ENCODE data around the gene KCTD4.

The KCTD4 gene

GRCh38 chr13:45162194-45162593 is 38.7 kb downstream of the KCTD4 start:
- Histone ChIP-seq H3K36me3 (replicated peaks; ENCODE audit: insufficient read depth, low read length) (no peaks in the 10 kb centered on the region), H3K4me3 (ENCODE audit: low read length) (no peak overlapping the region), H4K20me1 (ENCODE audit: insufficient read depth, low read length) (no peaks in the 10 kb centered on the region), H3K79me2 (ENCODE audit: low read length) (no peaks in the 10 kb centered on the region; the same call in 1 of the 2 replicates), H3K4me2 (ENCODE audit: low read depth, low read length) (no peak overlapping the region), H3F3A (ENCODE audit: insufficient read depth, low read length) (0 out of 2 replicates have a peak, but pooled peaks cover 3% of the 10 kb centered on the region), H3K27me3 (replicated peaks; ENCODE audit: insufficient read depth, low read length) (no peaks in the 10 kb centered on the region), H3K4me1 (ENCODE audit: low read length) (no peaks in the 10 kb centered on the region; the same call in 1 of the 2 replicates), H3K9me3 (replicated peaks; ENCODE audit: insufficient read depth, low read length) (no peaks in the 10 kb centered on the region), H2AFZ (ENCODE audit: low read length) (no peak overlapping the region), H3K27ac (ENCODE audit: low read length) (no peak overlapping the region), H3K9me2 (replicated peaks; ENCODE audit: insufficient read depth, low read length) (no peaks in the 10 kb centered on the region), H3K9ac (ENCODE audit: low read length) (no peak overlapping the region)
- TF ChIP-seq CTCF (IDR thresholded peaks at IDR 0.05; ENCODE audit: low read length) (no peak), EZH2 (optimal IDR thresholded peaks at IDR 0.05; ENCODE audit: low read depth, low read length) (no peak), EZH2phosphoT487 (IDR thresholded peaks at IDR 0.05; ENCODE audit: low read length) (no peak)
- DNase-seq: no peak

- H3K9me3 ChIP-seq (replicated peaks; ENCODE audit: insufficient read depth, low read length): no peaks in the 10 kb centered on the region
- H4K20me1 ChIP-seq (ENCODE audit: insufficient read depth, low read length): no peaks in the 10 kb centered on the region
- H3K9me2 ChIP-seq (replicated peaks; ENCODE audit: insufficient read depth, low read length): no peaks in the 10 kb centered on the region
- no peaks in the 10 kb centered on the region for H3K27me3 ChIP-seq (replicated peaks; ENCODE audit: insufficient read depth, low read length)
- H3F3A ChIP-seq (ENCODE audit: insufficient read depth, low read length): peaks cover 11% of the 10 kb centered on the region; the same call in 1 of the 2 replicates
- no peaks in the 10 kb centered on the region; the same call in 1 of the 2 replicates for H3K79me2 ChIP-seq (ENCODE audit: low read length)
- DNase-seq: peak; percentile 25
- no peak overlapping the region for H2AFZ ChIP-seq (ENCODE audit: low read length)
- H3K27ac ChIP-seq (ENCODE audit: low read length): peak overlapping the region; percentile 61; the same call in 1 of the 2 replicates
- peak overlapping the region; percentile 73 for H3K4me2 ChIP-seq (ENCODE audit: low read depth, low read length)
- no peak for TF ChIP-seq CTCF (IDR thresholded peaks at IDR 0.05; ENCODE audit: low read length)
- no peak for TF ChIP-seq EZH2phosphoT487 (IDR thresholded peaks at IDR 0.05; ENCODE audit: low read length)
- TF ChIP-seq EZH2 (optimal IDR thresholded peaks at IDR 0.05; ENCODE audit: low read depth, low read length): no peak
- H3K4me3 ChIP-seq (ENCODE audit: low read length): peak overlapping the region; percentile 34; the same call in 1 of the 2 replicates
- peak overlapping the region; percentile 28; the same call in 1 of the 2 replicates for H3K9ac ChIP-seq (ENCODE audit: low read length)
- H3K36me3 ChIP-seq (replicated peaks; ENCODE audit: insufficient read depth, low read length): no peaks in the 10 kb centered on the region
- H3K4me1 ChIP-seq (ENCODE audit: low read length): peaks cover 9% of the 10 kb centered on the region
These were observed 44.1 kb downstream of the KCTD4 start for GRCh38 chr13:45156565-45157361.

GRCh38 chr13:45149964-45150363 is 50.9 kb downstream of the KCTD4 start:
- no peak overlapping the region for H3K9ac ChIP-seq (ENCODE audit: low read length)
- no peak for DNase-seq
- H3K36me3 ChIP-seq (replicated peaks; ENCODE audit: insufficient read depth, low read length): no peaks in the 10 kb centered on the region
- no peaks in the 10 kb centered on the region for H3K4me1 ChIP-seq (ENCODE audit: low read length)
- H3K27ac ChIP-seq (ENCODE audit: low read length): no peak overlapping the region
- no peaks in the 10 kb centered on the region for H3K9me3 ChIP-seq (replicated peaks; ENCODE audit: insufficient read depth, low read length)
- no peaks in the 10 kb centered on the region for H3K9me2 ChIP-seq (replicated peaks; ENCODE audit: insufficient read depth, low read length)
- H3K27me3 ChIP-seq (replicated peaks; ENCODE audit: insufficient read depth, low read length): no peaks in the 10 kb centered on the region
- no peak overlapping the region for H3K4me2 ChIP-seq (ENCODE audit: low read depth, low read length)
- H3F3A ChIP-seq (ENCODE audit: insufficient read depth, low read length): no peaks in the 10 kb centered on the region
- no peak overlapping the region for H2AFZ ChIP-seq (ENCODE audit: low read length)
- no peak for TF ChIP-seq CTCF (IDR thresholded peaks at IDR 0.05; ENCODE audit: low read length)
- TF ChIP-seq EZH2phosphoT487 (IDR thresholded peaks at IDR 0.05; ENCODE audit: low read length): no peak
- no peak for TF ChIP-seq EZH2 (optimal IDR thresholded peaks at IDR 0.05; ENCODE audit: low read depth, low read length)
- H3K79me2 ChIP-seq (ENCODE audit: low read length): peaks cover 24% of the 10 kb centered on the region; the same call in 1 of the 2 replicates
- H4K20me1 ChIP-seq (ENCODE audit: insufficient read depth, low read length): no peaks in the 10 kb centered on the region
- H3K4me3 ChIP-seq (ENCODE audit: low read length): no peak overlapping the region

Measured in MM.1S (cell line).